Neural cell (in vitro differentiated cells): ENCODE measurements around the gene SAMD9.

Experiments used
- TF ChIP-seq, protein P1 (sequence below): IDR thresholded peaks from 2 replicates; pipeline ENCODE4 v1.6.1; 2012; ENCODE audit warnings: borderline replicate concordance
- TF ChIP-seq, protein P2 (sequence below): fragments of 450-650 bp; IDR thresholded peaks from 2 replicates; pipeline ENCODE4 v1.5.1; 2014; ENCODE audit warnings: antibody characterized with exemption, mild to moderate bottlenecking, moderate library complexity; ENCODE audit not compliant: poor library complexity, severe bottlenecking

DNA sequence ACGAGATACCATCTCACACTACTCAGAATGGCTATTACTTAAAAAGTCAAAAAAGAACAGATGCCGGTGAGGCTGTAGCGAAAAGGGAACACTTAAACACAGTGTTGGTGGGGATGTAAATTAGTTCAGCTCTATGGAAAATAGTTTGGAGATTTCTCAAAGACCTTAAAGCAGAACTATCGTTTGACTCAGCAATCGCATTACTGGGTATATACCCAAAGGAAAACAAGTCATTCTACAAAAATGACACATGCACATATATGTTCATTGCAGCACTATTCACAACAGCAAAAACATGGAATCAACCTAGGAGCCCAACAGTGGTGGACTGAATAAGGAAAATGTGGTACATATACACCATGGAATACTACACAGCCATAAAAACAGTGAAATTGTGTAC, 56.9 kb downstream of the SAMD9 start:
- TF ChIP-seq, protein P1, sequence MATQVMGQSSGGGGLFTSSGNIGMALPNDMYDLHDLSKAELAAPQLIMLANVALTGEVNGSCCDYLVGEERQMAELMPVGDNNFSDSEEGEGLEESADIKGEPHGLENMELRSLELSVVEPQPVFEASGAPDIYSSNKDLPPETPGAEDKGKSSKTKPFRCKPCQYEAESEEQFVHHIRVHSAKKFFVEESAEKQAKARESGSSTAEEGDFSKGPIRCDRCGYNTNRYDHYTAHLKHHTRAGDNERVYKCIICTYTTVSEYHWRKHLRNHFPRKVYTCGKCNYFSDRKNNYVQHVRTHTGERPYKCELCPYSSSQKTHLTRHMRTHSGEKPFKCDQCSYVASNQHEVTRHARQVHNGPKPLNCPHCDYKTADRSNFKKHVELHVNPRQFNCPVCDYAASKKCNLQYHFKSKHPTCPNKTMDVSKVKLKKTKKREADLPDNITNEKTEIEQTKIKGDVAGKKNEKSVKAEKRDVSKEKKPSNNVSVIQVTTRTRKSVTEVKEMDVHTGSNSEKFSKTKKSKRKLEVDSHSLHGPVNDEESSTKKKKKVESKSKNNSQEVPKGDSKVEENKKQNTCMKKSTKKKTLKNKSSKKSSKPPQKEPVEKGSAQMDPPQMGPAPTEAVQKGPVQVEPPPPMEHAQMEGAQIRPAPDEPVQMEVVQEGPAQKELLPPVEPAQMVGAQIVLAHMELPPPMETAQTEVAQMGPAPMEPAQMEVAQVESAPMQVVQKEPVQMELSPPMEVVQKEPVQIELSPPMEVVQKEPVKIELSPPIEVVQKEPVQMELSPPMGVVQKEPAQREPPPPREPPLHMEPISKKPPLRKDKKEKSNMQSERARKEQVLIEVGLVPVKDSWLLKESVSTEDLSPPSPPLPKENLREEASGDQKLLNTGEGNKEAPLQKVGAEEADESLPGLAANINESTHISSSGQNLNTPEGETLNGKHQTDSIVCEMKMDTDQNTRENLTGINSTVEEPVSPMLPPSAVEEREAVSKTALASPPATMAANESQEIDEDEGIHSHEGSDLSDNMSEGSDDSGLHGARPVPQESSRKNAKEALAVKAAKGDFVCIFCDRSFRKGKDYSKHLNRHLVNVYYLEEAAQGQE = no peak
- TF ChIP-seq, protein P2, sequence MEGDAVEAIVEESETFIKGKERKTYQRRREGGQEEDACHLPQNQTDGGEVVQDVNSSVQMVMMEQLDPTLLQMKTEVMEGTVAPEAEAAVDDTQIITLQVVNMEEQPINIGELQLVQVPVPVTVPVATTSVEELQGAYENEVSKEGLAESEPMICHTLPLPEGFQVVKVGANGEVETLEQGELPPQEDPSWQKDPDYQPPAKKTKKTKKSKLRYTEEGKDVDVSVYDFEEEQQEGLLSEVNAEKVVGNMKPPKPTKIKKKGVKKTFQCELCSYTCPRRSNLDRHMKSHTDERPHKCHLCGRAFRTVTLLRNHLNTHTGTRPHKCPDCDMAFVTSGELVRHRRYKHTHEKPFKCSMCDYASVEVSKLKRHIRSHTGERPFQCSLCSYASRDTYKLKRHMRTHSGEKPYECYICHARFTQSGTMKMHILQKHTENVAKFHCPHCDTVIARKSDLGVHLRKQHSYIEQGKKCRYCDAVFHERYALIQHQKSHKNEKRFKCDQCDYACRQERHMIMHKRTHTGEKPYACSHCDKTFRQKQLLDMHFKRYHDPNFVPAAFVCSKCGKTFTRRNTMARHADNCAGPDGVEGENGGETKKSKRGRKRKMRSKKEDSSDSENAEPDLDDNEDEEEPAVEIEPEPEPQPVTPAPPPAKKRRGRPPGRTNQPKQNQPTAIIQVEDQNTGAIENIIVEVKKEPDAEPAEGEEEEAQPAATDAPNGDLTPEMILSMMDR = no peak
